ENCODE results near the gene TBK1. TPM values are rescaled to one million over a fixed set of nuclear protein-coding genes. Genes with fewer than 3 reads are reported as not detected.

TBK1 gene
- total RNA-seq, 1 experiment from 2014 or later: 23.6 TPM

DNA sequence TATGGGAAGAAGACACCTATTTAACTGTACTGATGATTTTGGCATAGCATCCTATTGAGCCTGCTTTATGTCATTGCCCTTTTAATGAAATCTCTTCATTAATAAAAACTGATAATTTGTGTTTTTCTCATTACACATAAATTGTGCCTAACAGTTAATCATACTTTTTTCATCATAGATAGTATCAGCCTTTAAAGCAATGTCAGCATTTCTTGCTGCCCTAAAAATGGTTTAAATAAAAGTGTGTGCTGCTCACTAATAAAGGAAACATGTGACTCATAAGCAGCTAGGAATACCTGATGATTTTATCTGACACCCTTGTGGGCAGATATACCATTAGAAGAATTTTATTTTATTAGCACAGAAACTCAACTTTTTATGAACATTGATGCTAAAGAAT, 26.7 kb downstream of the TBK1 start:
- H3K23me2 ChIP-seq (ENCODE audit: insufficient read length, low read depth, low read length, poor library complexity, severe bottlenecking): no peaks in the 10 kb centered on the region
- H4K5ac ChIP-seq (ENCODE audit: insufficient read length, low read depth, low read length): no peak overlapping the region
- H2AFZ ChIP-seq (ENCODE audit: low read length): no peak overlapping the region
- no peaks in the 10 kb centered on the region for H3K4me1 Mint-ChIP-seq
- TF ChIP-seq, protein P1, sequence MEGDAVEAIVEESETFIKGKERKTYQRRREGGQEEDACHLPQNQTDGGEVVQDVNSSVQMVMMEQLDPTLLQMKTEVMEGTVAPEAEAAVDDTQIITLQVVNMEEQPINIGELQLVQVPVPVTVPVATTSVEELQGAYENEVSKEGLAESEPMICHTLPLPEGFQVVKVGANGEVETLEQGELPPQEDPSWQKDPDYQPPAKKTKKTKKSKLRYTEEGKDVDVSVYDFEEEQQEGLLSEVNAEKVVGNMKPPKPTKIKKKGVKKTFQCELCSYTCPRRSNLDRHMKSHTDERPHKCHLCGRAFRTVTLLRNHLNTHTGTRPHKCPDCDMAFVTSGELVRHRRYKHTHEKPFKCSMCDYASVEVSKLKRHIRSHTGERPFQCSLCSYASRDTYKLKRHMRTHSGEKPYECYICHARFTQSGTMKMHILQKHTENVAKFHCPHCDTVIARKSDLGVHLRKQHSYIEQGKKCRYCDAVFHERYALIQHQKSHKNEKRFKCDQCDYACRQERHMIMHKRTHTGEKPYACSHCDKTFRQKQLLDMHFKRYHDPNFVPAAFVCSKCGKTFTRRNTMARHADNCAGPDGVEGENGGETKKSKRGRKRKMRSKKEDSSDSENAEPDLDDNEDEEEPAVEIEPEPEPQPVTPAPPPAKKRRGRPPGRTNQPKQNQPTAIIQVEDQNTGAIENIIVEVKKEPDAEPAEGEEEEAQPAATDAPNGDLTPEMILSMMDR (conservative IDR thresholded peaks at IDR 0.05): no peak
- no peak overlapping the region for H3K9ac ChIP-seq (ENCODE audit: extremely low read depth, insufficient read length, low read length)
- H3K36me3 Mint-ChIP-seq (ENCODE audit: insufficient read depth in 1 of 3, low read depth in 3 of 3): peaks cover 39 to 70% (median 46%) of the 10 kb centered on the region in 3 experiments
- no peak overlapping the region for H2AK5ac ChIP-seq (ENCODE audit: insufficient read length, low read length)
- H2BK120ac ChIP-seq (ENCODE audit: low read depth, low read length, poor library complexity, severe bottlenecking): no peak overlapping the region
- no peaks in the 10 kb centered on the region for H3K27me3 Mint-ChIP-seq (ENCODE audit: low read depth)
- H2BK5ac ChIP-seq (ENCODE audit: insufficient read length, low read length): no peak overlapping the region
- H3K9me3 ChIP-seq (ENCODE audit: control insufficient read depth, low read depth, low read length): peaks cover 5% of the 10 kb centered on the region
- H3K9me3 Mint-ChIP-seq: peaks cover 19 to 22% of the 10 kb centered on the region in 2 experiments
- no peak overlapping the region for H3K4me3 Mint-ChIP-seq
- no peak overlapping the region for H3K4me2 ChIP-seq (ENCODE audit: insufficient read depth, insufficient read length, low read length)
- H3K27me3 ChIP-seq (ENCODE audit: insufficient read depth, low read length): no peaks in the 10 kb centered on the region
- H4K20me1 ChIP-seq (ENCODE audit: control insufficient read depth, insufficient read depth, insufficient read length): no peaks in the 10 kb centered on the region
- H3K23ac ChIP-seq (ENCODE audit: insufficient read length, low read depth, low read length): no peak overlapping the region
- H2BK15ac ChIP-seq (ENCODE audit: low read depth, low read length): no peak overlapping the region
- no peak overlapping the region for H3K14ac ChIP-seq (ENCODE audit: insufficient read depth, low read length)
- no peak overlapping the region for H2BK20ac ChIP-seq (ENCODE audit: low read depth, low read length, poor library complexity, severe bottlenecking)
- no peak overlapping the region for H2BK12ac ChIP-seq (ENCODE audit: insufficient read length, low read depth, low read length)
- H3K27ac Mint-ChIP-seq: no peak overlapping the region
- no peak for DNase-seq
- no peak overlapping the region for H3K4ac ChIP-seq (ENCODE audit: low read depth, low read length)
- H4K91ac ChIP-seq (ENCODE audit: insufficient read length, low read depth, low read length): no peak overlapping the region
- H3K18ac ChIP-seq (ENCODE audit: insufficient read length, low read depth, low read length): no peak overlapping the region
- H3K56ac ChIP-seq (ENCODE audit: insufficient read length, low read depth, low read length): no peak overlapping the region
- no peaks in the 10 kb centered on the region; the same call in 1 of the 2 replicates for H3K79me2 ChIP-seq (ENCODE audit: insufficient read depth, low read length)
- no peaks in the 10 kb centered on the region for H3K79me1 ChIP-seq (ENCODE audit: insufficient read depth, low read depth, low read length, poor library complexity, severe bottlenecking)
- H3K4me1 ChIP-seq (ENCODE audit: insufficient read depth, low read length): no peaks in the 10 kb centered on the region
- H4K8ac ChIP-seq (replicated peaks; ENCODE audit: insufficient read length, low read depth, low read length): no peak overlapping the region
- no peak overlapping the region for H3K27ac ChIP-seq (ENCODE audit: insufficient read length, low read depth, low read length)
- H3T11ph ChIP-seq (ENCODE audit: low read length): no peak overlapping the region
